GM12872 (cell line): ENCODE measurements around the gene SGMS1.

Experiments used
- TF ChIP-seq, protein P1 (sequence below): IDR thresholded peaks from 3 replicates; pipeline ENCODE4 v1.5.1; 2011; ENCODE audit warnings: low read depth, mild to moderate bottlenecking, low read length, moderate library complexity; ENCODE audit not compliant: insufficient read depth

Gene SGMS1

DNA sequence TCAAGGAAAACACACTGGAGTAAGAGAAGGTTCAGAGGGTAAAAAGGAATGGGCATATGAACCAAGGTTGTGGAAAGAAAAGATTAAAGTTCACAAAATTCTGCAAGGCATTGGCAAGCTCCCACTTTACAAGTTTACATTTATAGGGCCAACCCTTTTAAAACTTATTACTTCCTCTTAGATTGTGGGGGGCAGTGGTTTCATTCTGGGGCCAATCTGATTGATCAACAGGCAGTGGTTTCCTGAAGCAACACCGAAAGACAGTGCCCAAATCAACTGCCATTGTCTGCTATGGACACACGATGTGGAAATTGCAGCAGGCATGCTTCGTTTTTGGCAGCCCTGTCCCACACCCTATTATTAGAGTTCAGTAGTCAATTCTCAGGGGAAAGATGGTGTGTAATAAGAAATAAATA lies 154.0 kb downstream of the SGMS1 start:
- TF ChIP-seq, protein P1, sequence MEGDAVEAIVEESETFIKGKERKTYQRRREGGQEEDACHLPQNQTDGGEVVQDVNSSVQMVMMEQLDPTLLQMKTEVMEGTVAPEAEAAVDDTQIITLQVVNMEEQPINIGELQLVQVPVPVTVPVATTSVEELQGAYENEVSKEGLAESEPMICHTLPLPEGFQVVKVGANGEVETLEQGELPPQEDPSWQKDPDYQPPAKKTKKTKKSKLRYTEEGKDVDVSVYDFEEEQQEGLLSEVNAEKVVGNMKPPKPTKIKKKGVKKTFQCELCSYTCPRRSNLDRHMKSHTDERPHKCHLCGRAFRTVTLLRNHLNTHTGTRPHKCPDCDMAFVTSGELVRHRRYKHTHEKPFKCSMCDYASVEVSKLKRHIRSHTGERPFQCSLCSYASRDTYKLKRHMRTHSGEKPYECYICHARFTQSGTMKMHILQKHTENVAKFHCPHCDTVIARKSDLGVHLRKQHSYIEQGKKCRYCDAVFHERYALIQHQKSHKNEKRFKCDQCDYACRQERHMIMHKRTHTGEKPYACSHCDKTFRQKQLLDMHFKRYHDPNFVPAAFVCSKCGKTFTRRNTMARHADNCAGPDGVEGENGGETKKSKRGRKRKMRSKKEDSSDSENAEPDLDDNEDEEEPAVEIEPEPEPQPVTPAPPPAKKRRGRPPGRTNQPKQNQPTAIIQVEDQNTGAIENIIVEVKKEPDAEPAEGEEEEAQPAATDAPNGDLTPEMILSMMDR = no peak

DNA sequence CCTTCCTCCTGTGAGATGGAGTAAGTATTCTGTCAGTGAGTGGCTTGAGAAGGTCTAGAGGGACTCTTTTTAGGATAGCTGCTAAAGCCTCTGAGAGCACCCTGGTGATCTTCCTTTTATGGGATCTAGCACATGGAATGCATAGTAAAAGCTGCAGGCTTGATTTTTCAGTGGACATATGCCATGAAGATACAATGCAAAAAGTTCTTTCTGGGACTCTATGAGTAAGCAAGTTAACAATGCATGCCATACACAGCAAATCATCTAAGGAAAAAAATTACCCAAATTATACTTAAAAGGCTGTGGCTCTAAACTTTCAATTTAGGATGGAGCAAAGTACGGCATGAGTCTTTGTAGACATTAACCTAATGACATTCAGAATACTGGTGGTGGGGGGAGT lies 154.5 kb downstream of the SGMS1 start:
- TF ChIP-seq, protein P1 = no peak

DNA sequence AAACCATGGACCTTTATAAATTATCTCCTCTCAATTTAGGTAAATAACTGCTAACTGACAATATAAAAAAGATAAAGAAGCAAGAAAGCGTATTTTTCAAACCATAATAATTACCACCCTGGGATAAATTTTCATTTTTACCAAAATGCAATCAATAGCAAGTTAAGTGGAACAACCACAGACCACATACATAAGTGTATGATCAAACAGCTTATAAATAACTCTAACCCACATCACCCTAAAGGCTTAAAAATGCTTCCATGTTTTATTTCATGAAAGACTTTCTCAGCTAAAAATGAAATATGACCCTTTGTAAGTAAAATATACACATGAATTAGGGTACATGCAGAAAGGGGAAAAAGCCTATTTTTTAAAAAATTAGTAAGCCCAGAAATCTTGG lies 156.5 kb downstream of the SGMS1 start:
- TF ChIP-seq, protein P1 = no peak

DNA sequence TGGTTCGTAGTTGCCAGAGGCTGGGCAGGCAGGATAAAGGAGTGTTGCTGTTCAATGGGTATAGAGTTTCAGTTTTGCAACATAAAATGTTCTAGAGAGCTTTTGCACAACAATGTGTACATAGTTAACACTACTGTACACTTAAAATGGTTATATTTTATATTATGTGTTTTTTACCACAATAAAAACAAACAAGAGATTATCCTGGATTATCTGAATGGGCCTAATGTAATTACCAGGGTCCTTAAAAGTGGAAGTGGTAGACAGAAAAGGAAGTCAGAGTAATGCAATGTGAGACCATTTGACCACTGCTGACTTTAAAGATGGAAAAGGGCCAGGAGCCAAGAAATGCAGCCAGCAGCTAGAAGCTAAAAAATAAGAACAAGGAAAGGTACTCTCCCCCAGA lies 159.7 kb downstream of the SGMS1 start:
- TF ChIP-seq, protein P1 = no peak

DNA sequence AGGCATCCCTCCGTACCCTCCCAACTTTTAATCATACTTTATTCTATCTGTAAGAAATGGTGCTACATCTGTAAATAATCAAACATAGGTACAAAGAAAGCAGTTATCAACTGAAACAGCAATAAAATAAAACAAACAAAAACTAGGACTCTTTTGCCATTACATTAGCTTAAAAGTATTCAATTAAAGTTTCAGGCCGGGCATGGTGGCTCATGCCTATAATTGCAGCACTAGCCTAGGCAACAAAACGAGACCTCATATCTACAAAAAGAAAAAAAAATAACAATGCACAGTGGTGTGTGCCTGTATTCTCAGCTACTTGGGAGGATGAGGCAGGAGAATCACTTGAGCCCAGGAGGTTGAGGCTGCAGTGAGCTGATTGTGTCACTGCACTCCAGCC lies 161.9 kb downstream of the SGMS1 start:
- TF ChIP-seq, protein P1 = no peak

DNA sequence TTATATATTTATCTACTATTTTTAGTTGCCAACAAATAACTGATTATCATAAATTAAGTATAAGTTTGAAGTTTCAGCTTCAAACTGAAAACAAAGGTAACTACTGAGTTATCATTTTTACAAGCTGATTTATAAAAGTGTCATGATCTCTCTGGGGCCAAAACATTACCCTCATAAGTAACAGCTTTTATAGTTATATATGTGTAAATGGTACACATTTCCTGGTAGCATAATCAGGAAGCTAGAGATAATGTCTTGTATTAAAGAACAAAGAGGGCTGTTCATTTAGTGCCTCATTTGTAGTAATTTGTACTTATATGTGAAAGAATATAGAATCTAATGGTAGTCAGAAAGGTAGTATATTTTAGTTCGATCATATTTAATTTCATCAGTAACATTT lies 162.6 kb downstream of the SGMS1 start:
- TF ChIP-seq, protein P1 = no peak

DNA sequence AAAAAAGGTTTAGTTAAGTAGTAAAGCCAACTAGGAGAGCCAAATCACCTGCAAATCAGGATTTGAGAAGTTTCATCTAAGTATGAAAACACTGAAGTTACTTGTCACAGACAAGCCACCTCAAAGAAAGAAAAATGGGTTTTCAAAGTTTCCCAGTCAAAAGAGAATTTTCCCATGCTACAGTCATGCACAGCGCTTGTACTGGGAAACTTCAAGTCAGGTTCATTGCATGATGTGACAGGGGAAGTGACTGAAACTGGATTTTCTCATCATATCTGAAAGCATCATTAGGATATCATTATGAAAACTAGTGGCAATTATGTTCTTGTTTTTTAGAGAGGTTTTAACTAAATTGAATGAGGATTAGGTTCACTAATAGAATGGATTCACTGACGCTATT lies 167.0 kb downstream of the SGMS1 start:
- TF ChIP-seq, protein P1 = no peak

DNA sequence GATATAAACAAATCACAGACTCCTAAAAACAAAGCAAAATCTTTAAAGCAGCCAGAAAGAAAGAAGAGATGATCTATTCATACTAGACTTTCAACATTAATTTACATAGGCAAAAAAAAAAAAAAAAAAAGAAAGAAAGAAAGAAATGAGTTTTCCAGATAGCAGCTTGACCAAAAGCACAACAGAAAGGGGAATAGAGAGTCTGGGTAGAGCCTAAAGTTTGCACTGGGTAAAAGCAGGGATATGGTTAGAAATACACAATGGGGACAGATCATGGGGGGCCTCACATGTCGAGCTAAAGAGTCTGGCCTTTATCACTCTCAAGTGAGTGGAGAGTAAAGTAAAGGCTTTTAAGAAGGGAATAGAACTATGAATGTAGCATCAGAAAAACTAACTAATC lies 169.8 kb downstream of the SGMS1 start:
- TF ChIP-seq, protein P1 = no peak
